Colon (tissue), 2 donors: ENCODE data around the gene KIRREL2.
"Not testable (repeated sequence)": the region's sequence is repeated elsewhere in the genome, so short reads cannot be mapped to it uniquely, and the experiment has no call there.

ENCODE experiments used
- FAIRE-seq: peaks from 2 replicates; lab custom pipeline; 2012; peaks lifted over from hg19 to GRCh38; lab: Jason Lieb, UNC
- donor health status: control.
- donor health status: control.

Gene KIRREL2

DNA sequence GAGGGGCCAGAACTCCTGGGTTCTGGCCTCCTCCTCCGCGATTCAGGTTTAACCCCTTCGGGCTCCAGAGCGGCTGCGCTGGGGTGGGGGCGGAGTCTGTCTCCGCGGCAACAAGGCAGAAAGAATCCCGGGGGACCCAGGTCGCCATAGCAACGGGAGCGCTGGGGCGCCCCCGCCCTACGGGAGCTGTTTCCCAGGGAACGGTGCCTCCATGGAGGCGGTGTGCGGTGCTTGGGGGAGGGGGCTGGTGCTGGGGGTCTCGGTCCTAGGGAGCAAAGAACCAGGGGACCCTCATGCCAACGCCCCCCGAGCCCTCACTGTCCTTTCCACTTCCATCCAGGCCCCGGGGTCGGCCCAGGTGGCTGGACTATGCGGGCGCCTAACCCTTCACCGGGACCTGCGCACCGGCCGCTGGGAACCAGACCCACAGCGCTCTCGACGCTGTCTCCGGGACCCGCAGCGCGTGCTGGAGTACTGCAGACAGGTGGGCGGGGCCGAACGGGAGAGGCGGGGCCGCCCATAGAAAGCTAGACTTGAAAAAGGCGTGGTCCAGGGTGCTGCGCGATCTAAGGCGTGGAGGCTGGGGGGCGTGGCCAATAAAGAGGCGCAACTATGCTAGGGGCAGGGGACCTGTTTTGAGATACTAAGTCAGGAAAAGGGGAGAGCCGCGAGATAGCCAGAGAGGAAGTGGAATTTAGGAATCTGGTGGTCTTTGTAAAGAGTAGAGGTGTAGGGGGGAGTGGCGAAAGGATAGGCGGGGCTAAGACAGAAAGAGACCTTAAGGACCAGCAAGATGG lies 12.8 kb downstream of the KIRREL2 start:
- no peak for FAIRE-seq

- FAIRE-seq: not testable (repeated sequence)
Measured at GRCh38 chr19:35870124-35870736, 13.5 kb downstream of the KIRREL2 start.

DNA sequence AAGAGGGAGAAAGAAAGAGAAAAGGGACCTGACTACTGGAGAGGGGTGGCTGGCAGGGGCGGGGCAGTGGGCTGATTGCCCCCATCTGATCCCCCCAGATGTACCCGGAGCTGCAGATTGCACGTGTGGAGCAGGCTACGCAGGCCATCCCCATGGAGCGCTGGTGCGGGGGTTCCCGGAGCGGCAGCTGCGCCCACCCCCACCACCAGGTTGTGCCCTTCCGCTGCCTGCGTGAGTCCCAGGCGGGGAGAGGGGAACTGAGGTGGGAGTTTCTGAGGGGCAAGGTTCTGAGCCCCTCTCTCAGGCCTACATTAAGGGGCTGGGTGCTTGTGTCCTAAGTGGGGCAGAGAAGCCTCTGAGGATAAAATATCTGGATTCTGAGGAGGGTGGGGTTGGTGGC lies 14.1 kb downstream of the KIRREL2 start:
- FAIRE-seq: no peak

DNA sequence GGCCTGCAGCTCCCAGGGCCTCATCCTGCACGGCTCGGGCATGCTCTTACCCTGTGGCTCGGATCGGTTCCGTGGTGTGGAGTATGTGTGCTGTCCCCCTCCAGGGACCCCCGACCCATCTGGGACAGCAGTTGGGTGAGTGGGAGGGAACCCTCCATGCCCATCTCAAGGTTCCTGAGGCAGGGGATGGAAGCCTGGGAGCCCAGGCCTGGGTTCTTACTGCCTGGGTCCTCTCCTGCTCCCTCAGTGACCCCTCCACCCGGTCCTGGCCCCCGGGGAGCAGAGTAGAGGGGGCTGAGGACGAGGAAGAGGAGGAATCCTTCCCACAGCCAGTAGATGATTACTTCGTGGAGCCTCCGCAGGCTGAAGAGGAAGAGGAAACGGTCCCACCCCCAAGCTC lies 14.9 kb downstream of the KIRREL2 start:
- no peak for FAIRE-seq

GRCh38 chr19:35872180-35872579 lies 15.5 kb downstream of the KIRREL2 start:
- no peak for FAIRE-seq

DNA sequence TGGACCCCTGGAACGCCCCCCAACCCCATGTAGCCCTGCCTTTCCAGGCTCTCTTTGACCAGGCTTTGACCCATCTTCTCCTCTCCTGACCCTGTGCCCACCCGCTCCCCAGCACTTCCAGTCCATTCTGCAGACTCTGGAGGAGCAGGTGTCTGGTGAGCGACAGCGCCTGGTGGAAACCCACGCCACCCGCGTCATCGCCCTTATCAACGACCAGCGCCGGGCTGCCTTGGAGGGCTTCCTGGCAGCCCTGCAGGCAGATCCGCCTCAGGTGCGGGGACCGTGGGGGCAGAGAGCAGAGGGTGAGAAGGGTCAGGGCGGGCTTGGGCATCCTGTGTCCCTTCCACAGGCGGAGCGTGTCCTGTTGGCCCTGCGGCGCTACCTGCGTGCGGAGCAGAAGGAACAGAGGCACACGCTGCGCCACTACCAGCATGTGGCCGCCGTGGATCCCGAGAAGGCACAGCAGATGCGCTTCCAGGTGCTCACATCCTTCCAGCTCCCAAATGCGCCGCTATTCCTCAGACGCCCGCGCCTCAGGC lies 17.8 kb downstream of the KIRREL2 start:
- no peak for FAIRE-seq

DNA sequence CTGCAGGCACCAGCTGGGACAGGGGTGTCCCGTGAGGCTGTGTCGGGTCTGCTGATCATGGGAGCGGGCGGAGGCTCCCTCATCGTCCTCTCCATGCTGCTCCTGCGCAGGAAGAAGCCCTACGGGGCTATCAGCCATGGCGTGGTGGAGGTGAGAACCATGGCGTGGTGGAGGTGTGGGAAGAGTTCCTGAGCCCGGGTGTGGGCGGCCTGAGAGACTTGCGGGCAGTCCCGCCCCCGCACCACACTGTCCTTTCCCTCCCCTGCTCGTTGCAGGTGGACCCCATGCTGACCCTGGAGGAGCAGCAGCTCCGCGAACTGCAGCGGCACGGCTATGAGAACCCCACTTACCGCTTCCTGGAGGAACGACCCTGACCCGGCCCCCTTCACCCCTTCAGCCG lies 22.4 kb downstream of the KIRREL2 start:
- FAIRE-seq: no peak

- no peak for FAIRE-seq
Measured at GRCh38 chr19:35879770-35880317, 23.1 kb downstream of the KIRREL2 start.

GRCh38 chr19:35882114-35882832 lies 25.6 kb downstream of the KIRREL2 start:
- peak; percentile 51 for FAIRE-seq

DNA sequence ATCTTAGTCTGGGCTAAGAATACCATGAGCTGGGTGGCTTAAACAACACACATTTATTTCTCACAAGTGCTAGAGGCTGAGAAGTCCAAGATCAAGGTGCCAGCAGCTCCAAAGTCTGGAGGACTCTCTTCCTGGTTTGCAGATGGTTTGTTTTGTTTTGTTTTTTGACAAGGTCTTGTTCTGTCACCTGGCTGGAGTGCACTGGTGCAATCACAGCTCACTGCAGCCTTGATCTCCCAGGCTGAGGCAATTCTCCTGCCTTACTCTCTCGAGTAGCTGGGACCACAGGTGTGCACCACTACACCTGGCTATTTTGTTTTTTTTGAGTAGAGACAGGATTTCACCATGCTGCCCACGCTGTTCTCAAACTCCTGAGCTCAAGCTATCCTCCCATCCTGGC lies 27.2 kb downstream of the KIRREL2 start:
- no peak for FAIRE-seq

DNA sequence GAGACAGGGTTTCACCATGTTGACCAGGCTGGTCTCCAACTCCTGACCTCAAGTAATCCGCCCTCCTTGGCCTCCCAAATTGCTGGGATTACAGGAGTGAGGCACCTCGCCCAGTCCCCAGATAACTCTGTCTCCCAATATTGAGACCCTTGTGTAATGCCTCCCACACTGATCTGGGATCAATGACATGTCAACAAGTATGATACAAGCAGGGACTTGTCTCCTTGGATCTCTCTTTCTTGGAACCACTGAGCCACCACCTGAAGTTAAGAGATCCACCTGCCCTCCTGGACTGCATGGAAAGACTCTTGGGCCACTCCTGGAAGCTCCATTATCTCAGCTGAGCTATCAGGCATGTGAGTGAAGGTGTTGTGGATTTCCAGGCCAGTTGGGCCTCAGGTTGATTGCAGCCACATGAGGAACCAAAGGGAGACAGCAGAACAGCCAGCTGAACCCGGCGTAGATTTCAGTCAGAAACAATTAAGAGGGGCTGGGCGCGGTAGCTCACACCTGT lies 28.6 kb downstream of the KIRREL2 start:
- FAIRE-seq: no peak

DNA sequence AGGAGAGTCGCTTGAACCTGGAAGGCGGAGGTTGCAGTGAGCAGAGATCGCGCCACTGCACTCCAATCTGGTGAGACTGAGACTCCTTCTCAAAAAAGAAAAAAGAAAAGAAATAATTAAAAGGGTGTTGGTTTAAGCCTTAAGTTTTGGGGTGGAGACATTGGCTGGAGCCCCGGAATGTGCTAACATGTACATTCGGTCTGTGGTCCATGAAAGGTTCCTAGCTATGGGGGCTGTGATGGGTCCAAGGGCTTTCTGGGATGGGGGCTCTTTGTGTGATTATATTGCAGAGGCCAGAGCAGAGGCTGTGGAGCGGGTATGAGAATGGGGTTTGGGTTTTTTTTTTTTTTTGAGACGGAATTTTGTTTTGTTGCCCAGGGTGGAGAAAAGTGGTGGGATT lies 29.2 kb downstream of the KIRREL2 start:
- FAIRE-seq: no peak

- FAIRE-seq: no peak
Measured at GRCh38 chr19:35887197-35887596, 30.5 kb downstream of the KIRREL2 start.

DNA sequence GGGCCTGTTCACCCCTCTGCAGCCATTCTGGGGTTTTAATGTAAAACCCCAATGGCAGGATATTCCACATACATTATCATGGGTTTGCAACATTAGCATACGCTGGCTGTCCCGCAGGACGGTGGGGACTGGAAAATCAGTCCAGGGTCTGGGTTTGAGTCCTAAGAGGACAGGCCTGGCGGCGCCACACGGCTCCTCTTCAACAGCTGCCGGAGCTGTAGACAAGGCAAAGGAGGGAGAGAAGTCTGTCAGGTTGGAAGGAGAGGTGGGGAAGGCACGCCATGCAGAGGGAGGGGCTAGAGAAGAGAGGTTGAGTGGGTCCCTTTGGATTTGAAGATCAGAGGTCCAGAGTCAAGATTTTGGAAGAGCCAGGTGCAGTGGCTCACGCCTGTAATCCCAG lies 31.7 kb downstream of the KIRREL2 start:
- FAIRE-seq: no peak

GRCh38 chr19:35889370-35890112 lies 32.8 kb downstream of the KIRREL2 start:
- no peak for FAIRE-seq

GRCh38 chr19:35890113-35890650 lies 33.5 kb downstream of the KIRREL2 start:
- no peak for FAIRE-seq

- FAIRE-seq: not testable (repeated sequence)
Measured at GRCh38 chr19:35891819-35892218, 35.1 kb downstream of the KIRREL2 start.

DNA sequence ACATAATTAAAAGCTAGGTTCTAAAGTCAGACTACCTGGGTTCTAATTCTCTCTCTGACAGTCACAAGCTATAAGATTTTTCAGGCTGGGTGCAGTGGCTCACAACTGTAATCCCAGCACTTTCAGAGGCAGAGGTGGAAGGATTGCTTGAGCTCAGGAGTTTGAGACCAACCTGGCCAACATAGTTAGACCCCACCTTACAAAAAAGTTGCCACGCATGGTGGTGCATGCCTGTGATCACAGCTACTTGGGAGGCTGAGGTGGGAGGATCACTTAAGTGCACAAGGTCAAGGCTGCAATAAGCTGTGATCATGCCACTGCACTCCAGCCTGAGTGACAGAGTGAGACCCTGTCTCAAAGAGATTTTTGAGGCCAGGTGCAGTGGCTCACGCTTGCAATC lies 37.6 kb downstream of the KIRREL2 start:
- no peak for FAIRE-seq

DNA sequence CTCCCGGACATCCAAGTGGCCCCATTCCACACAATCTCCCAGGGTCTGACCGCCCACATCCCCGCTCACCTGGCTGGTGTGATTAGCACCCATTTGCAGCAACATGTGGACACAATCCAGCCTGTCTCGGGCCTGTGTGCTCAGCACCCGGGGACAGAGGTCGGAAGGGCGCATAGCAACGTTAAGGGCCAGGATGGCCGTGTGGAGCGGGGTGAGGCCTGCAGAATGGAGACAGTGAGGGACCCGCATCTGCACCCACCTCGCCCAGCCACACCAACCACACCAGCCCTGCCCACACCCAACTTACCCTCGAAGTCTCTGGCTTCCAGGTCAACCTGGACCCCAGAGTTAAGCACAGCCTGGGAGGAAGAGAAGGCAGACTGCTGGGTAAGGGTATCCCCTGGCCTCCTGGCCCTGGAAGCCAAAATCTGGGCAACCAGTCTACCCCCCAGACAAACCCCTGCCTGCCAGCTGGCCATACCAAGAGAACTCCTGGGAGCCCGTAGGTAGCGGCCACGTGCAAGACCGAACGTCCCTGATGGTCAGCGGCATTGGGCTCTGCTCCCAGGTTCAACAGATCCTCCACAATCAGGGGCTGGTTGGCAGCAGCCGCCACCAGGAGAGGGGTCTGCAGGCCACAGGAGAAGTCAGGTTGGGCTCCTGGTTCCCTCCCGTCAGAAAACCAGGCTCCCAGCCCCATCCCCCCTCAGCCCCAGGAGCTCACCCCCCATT lies 39.4 kb downstream of the KIRREL2 start:
- FAIRE-seq: no peak

DNA sequence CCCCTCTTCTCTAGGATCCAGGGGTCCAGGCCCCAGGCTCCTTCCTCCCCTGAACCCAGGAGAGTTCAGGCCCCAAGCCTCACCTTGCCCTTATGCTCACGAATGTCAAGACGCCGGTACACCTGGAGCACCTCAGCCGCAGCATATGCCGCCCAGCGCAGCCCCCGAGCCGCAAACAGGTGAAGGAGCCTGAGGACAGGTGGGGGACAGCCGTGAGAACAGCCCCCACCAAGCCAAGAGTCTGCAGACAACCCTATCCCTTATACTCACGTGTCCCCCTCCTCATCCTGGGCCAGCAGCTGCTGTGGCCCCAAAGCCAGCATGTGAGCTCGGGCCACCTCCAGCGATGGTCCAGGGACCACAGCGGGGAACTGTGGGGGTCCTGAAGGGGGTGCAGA lies 39.9 kb downstream of the KIRREL2 start:
- FAIRE-seq: no peak
